ENCODE measurements around the gene C11orf16.

Gene C11orf16

DNA sequence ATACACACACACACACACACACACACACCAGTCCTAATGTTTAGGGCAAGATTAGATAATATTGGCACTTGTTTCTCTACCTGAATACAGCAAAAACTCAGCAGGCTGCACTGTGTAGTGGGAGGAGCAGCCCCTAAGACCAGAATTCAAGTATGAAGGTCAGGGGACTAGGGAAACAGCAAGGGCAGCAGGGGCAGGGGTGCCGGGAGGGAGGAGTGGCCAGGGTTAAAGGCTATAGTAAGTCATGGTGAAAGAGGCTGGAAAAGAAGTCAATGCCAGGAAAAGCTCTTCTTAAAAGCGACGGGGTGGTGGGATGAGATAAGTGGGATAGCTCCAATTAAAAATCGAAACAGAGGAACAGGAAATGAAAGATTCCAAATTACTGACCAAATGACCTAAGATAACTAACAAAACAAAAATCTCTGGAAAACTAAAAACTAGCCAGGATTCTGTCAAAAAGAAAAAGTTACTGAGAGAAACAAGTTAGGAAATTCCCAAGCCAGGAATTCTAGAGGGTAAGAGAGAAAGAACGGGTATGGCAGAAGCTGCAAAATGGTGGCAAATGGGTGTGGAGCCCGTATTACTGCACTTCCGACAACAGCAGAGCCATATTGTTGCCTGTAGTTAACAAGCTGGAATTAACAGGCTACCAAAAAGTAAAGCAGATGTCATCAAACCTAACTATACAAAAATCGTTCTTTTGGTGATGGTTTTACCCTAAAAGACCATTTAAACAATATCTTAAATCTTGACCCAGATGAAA is 8.8 kb upstream of the C11orf16 start (continued):
- TF ChIP-seq ZNF707 (tag by site-specific recombination; IDR thresholded peaks at IDR 0.05) (no peak), ZNF785 (tag by site-specific recombination; IDR thresholded peaks at IDR 0.05) (no peak), HOXA7 (CRISPR knock-in tag; IDR thresholded peaks at IDR 0.05; ENCODE audit: borderline replicate concordance) (no peak), ZNF623 (tag by site-specific recombination; IDR thresholded peaks at IDR 0.05) (no peak)
- TF ChIP-seq, protein P1, sequence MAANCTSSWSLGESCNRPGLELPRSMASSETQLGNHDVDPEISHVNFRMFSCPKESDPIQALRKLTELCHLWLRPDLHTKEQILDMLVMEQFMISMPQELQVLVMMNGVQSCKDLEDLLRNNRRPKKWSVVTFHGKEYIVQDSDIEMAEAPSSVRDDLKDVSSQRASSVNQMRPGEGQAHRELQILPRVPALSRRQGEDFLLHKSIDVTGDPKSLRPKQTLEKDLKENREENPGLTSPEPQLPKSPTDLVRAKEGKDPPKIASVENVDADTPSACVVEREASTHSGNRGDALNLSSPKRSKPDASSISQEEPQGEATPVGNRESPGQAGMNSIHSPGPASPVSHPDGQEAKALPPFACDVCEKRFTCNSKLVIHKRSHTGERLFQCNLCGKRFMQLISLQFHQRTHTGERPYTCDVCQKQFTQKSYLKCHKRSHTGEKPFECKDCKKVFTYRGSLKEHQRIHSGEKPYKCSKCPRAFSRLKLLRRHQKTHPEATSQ (tag by site-specific recombination; IDR thresholded peaks at IDR 0.05): no peak
- TF ChIP-seq, protein P2, sequence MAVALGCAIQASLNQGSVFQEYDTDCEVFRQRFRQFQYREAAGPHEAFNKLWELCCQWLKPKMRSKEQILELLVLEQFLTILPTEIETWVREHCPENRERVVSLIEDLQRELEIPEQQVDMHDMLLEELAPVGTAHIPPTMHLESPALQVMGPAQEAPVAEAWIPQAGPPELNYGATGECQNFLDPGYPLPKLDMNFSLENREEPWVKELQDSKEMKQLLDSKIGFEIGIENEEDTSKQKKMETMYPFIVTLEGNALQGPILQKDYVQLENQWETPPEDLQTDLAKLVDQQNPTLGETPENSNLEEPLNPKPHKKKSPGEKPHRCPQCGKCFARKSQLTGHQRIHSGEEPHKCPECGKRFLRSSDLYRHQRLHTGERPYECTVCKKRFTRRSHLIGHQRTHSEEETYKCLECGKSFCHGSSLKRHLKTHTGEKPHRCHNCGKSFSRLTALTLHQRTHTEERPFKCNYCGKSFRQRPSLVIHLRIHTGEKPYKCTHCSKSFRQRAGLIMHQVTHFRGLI (tag by site-specific recombination; IDR thresholded peaks at IDR 0.05): no peak
- TF ChIP-seq, protein P3, sequence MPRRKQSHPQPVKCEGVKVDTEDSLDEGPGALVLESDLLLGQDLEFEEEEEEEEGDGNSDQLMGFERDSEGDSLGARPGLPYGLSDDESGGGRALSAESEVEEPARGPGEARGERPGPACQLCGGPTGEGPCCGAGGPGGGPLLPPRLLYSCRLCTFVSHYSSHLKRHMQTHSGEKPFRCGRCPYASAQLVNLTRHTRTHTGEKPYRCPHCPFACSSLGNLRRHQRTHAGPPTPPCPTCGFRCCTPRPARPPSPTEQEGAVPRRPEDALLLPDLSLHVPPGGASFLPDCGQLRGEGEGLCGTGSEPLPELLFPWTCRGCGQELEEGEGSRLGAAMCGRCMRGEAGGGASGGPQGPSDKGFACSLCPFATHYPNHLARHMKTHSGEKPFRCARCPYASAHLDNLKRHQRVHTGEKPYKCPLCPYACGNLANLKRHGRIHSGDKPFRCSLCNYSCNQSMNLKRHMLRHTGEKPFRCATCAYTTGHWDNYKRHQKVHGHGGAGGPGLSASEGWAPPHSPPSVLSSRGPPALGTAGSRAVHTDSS (tag by site-specific recombination; IDR thresholded peaks at IDR 0.05): no peak

DNA sequence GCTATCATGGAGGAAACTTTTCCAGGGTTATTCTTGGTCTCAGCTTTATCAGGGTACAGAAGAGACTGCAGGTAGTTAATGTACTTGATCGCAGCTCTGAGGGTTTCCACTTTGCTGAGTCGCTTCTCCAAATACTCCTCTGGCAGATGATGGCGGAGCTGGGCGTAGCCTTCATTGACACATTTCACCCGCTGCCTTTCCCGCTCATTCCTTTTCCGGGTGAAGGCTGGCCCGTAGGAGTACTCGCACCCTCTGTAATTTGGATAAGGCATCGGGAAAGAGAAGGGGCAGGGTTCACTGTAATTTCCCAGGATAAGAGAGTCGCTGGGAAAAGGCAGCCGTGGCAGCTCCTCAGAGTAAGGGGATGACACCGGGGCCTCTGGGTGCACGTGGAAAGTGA is 4.9 kb upstream of the C11orf16 start:
- Histone ChIP-seq H3K36me3 (ENCODE audit: control insufficient read depth in 2 of 2, insufficient read depth in 1 of 2, low read length in 2 of 2) (no peaks in the 10 kb centered on the region), H3K9me3 (ENCODE audit: control insufficient read depth, insufficient read depth, low read depth, low read length) (no peaks in the 10 kb centered on the region), H3K27ac (ENCODE audit: extremely low read depth, low read depth, low read length) (no peak overlapping the region), H3K4me1 (ENCODE audit: control insufficient read depth, insufficient read depth, low read length) (no peaks in the 10 kb centered on the region), H3K4me3 (ENCODE audit: low read depth, low read length) (no peak overlapping the region)
- TF ChIP-seq ZNF223 (tag by site-specific recombination; IDR thresholded peaks at IDR 0.05): no peak
- no peak for TF ChIP-seq ZNF211 (tag by site-specific recombination; IDR thresholded peaks at IDR 0.05; ENCODE audit: low read depth)
- no peak for TF ChIP-seq ZNF433 (tag by site-specific recombination; IDR thresholded peaks at IDR 0.05; ENCODE audit: low read depth)
- no peak for TF ChIP-seq ZNF416 (tag by site-specific recombination; IDR thresholded peaks at IDR 0.05)
- TF ChIP-seq, protein P4, sequence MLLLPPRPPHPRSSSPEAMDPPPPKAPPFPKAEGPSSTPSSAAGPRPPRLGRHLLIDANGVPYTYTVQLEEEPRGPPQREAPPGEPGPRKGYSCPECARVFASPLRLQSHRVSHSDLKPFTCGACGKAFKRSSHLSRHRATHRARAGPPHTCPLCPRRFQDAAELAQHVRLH (tag by site-specific recombination; IDR thresholded peaks at IDR 0.05): no peak
- TF ChIP-seq RBAK (tag by site-specific recombination; IDR thresholded peaks at IDR 0.05): no peak
- no peak for TF ChIP-seq ZNF654 (tag by site-specific recombination; IDR thresholded peaks at IDR 0.05; ENCODE audit: low read depth)
- TF ChIP-seq ZNF558 (tag by site-specific recombination; IDR thresholded peaks at IDR 0.05): no peak
- no peak for TF ChIP-seq ZBTB17 (tag by site-specific recombination; IDR thresholded peaks at IDR 0.05)
- no peak for TF ChIP-seq ZNF660 (tag by site-specific recombination; IDR thresholded peaks at IDR 0.05)
- TF ChIP-seq, protein P5, sequence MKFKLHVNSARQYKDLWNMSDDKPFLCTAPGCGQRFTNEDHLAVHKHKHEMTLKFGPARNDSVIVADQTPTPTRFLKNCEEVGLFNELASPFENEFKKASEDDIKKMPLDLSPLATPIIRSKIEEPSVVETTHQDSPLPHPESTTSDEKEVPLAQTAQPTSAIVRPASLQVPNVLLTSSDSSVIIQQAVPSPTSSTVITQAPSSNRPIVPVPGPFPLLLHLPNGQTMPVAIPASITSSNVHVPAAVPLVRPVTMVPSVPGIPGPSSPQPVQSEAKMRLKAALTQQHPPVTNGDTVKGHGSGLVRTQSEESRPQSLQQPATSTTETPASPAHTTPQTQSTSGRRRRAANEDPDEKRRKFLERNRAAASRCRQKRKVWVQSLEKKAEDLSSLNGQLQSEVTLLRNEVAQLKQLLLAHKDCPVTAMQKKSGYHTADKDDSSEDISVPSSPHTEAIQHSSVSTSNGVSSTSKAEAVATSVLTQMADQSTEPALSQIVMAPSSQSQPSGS (tag by site-specific recombination; IDR thresholded peaks at IDR 0.05; ENCODE audit: low read depth): no peak
- TF ChIP-seq, protein P6, sequence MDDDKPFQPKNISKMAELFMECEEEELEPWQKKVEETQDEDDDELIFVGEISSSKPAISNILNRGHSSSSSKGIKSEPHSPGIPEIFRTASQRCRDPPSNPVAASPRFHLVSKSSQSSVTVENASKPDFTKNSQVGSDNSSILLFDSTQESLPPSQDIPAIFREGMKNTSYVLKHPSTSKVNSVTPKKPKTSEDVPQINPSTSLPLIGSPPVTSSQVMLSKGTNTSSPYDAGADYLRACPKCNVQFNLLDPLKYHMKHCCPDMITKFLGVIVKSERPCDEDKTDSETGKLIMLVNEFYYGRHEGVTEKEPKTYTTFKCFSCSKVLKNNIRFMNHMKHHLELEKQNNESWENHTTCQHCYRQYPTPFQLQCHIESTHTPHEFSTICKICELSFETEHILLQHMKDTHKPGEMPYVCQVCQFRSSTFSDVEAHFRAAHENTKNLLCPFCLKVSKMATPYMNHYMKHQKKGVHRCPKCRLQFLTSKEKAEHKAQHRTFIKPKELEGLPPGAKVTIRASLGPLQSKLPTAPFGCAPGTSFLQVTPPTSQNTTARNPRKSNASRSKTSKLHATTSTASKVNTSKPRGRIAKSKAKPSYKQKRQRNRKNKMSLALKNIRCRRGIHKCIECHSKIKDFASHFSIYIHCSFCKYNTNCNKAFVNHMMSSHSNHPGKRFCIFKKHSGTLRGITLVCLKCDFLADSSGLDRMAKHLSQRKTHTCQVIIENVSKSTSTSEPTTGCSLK (tag by site-specific recombination; IDR thresholded peaks at IDR 0.05): no peak
- no peak for TF ChIP-seq ZNF174 (tag by site-specific recombination; IDR thresholded peaks at IDR 0.05)
- TF ChIP-seq ZNF423 (tag by site-specific recombination; IDR thresholded peaks at IDR 0.05): no peak
- TF ChIP-seq EGR2 (tag by site-specific recombination; IDR thresholded peaks at IDR 0.05; ENCODE audit: low read depth): no peak
- no peak for TF ChIP-seq ZNF664 (tag by site-specific recombination; IDR thresholded peaks at IDR 0.05)
- TF ChIP-seq ZNF624 (tag by site-specific recombination; IDR thresholded peaks at IDR 0.05): no peak
- TF ChIP-seq ZNF23 (tag by site-specific recombination; IDR thresholded peaks at IDR 0.05; ENCODE audit: borderline replicate concordance): no peak
- no peak for TF ChIP-seq ZFP41 (tag by site-specific recombination; IDR thresholded peaks at IDR 0.05; ENCODE audit: borderline replicate concordance)
- TF ChIP-seq ZNF707 (tag by site-specific recombination; IDR thresholded peaks at IDR 0.05): no peak
- ChIA-PET POLR2A (interaction anchor here (0.6 kb wide), 1 partner anchor 292 kb away, joined by 10 read pairs; no protein-coding TSS in a partner anchor), CTCF (interaction anchor here (1.3 kb wide), 1 partner anchor 22 kb away, joined by 4 read pairs; no protein-coding TSS in a partner anchor)

All from HEK293 (cell line).